Nephron (organoid): ENCODE data around the gene ATXN7L2.
A peak's percentile ranks its signal among the peaks of the same experiment; 100 is the strongest.

ENCODE experiments used
- H3K27ac Mint-ChIP-seq, 3 experiments: 2 replicates each; pipeline ENCODE4 v1.8.0; 2020; ENCODE audit warnings: mixed read lengths in 3 of 3, mild to moderate bottlenecking in 2 of 3, moderate library complexity in 1 of 3
- H3K27me3 Mint-ChIP-seq: 2 replicates; pipeline ENCODE4 v1.8.0; 2021; ENCODE audit warnings: low read depth, mild to moderate bottlenecking, moderate library complexity, mixed read lengths
- H3K36me3 Mint-ChIP-seq: 2 replicates; pipeline ENCODE4 v1.8.0; 2020; ENCODE audit warnings: low read depth, mixed read lengths
- H3K4me1 Mint-ChIP-seq: 2 replicates; pipeline ENCODE4 v1.8.0; 2020; ENCODE audit warnings: mixed read lengths
- H3K4me3 Mint-ChIP-seq, 3 experiments: 2 replicates each; pipeline ENCODE4 v1.8.0; 2020; ENCODE audit warnings: mild to moderate bottlenecking in 3 of 3, mixed read lengths in 3 of 3, moderate library complexity in 2 of 3
- H3K9me3 Mint-ChIP-seq: 2 replicates; pipeline ENCODE4 v1.8.0; 2020; ENCODE audit warnings: mixed read lengths
- TF ChIP-seq, protein P1 (sequence below), 3 experiments: fragments of 200-600 bp; sonication (generic); IDR thresholded peaks; one replicate each; pipeline ENCODE4 v1.5.0; 2021; ENCODE audit warnings: antibody characterized with exemption in 3 of 3; ENCODE audit not compliant: unreplicated experiment in 3 of 3

ATXN7L2 gene, protein sequence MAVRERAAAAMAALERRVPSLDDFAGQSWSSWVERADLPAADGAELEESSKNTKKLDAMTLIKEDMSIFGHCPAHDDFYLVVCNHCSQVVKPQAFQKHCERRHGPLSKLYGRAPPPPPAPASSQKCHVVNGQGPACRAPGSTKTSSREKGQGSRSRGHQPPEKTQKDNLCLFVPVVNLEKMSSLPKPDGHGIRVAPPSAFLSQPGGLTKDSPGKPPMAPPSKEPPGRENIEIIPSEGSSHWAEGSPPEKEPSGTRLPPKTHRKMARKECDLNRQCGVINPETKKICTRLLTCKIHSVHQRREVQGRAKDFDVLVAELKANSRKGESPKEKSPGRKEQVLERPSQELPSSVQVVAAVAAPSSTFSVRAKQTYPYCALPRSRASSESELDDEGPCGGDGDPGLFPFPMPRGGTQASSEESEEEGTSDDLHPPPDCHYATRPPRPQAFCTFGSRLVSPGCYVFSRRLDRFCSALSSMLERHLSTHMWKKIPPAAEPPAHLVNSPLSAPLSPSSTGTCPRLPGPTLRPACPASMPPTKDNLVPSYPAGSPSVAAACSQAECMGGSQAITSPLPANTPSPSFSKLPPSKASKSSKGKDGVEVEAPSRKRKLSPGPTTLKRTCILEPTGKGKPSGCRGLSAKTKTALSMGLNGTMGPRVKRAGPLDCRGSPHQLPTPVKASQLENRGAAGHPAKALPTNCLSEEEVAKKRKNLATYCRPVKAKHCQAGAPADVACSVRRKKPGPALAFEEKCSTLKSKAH

DNA sequence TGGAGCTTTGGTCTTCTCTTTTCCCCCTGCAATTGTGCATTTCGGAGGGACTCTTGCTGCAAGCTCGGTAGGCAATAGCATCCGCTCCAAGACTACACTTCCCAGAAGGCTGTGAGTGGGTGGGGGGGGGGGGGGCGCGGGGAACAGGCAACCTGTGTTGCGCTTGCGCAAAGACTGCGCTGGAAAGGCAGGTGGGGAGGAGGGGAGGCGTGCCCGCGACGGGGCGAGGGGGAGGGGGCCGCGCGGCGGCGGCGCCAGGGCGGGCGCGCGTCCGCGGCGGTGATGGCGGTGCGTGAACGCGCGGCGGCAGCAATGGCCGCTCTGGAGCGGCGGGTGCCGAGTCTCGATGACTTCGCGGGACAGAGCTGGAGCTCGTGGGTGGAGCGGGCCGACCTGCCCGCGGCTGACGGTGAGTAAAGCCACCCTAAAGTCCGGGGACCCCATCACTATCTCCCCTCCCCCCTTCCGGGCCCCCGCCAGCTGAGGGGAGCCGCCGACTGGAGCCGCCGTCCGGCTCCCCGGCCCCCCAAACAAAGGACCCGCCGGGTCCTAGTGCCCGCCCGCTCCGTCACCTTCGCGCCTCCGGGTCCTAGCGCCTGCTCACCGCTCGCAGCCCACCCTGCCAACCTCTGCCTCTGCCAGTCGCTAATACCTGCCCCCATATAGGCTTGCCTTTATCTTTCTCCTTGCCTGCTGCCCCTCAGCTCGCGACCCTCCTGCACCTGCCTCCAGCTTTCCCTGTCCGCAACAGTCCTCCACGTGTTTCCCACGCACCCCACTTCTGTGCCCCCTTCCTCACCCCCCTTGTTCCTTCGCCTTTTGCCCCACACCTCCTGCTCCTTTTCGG lies at the start of gene ATXN7L2:
ATXN7L2 (plus strand) TSS at position 234 of the 847 bp plus-strand sequence; CDS start at position 283, 49 bp downstream.
- TF ChIP-seq, protein P1, sequence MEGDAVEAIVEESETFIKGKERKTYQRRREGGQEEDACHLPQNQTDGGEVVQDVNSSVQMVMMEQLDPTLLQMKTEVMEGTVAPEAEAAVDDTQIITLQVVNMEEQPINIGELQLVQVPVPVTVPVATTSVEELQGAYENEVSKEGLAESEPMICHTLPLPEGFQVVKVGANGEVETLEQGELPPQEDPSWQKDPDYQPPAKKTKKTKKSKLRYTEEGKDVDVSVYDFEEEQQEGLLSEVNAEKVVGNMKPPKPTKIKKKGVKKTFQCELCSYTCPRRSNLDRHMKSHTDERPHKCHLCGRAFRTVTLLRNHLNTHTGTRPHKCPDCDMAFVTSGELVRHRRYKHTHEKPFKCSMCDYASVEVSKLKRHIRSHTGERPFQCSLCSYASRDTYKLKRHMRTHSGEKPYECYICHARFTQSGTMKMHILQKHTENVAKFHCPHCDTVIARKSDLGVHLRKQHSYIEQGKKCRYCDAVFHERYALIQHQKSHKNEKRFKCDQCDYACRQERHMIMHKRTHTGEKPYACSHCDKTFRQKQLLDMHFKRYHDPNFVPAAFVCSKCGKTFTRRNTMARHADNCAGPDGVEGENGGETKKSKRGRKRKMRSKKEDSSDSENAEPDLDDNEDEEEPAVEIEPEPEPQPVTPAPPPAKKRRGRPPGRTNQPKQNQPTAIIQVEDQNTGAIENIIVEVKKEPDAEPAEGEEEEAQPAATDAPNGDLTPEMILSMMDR (IDR thresholded peaks at IDR 0.05; ENCODE audit: unreplicated experiment in 3 of 3) = no peak
- no peaks in the 10 kb centered on the region for H3K9me3 Mint-ChIP-seq
- H3K4me3 Mint-ChIP-seq = peak within 1 kb of the TSS; percentile 92 to 98 (median 94)
- H3K4me1 Mint-ChIP-seq = peaks cover 25% of the 10 kb centered on the region
- H3K36me3 Mint-ChIP-seq = peaks cover 15% of the 10 kb centered on the region
- H3K27ac Mint-ChIP-seq = peak within 1 kb of the TSS; percentile 87 to 97 (median 90)
- peaks cover 29% of the 10 kb centered on the region for H3K27me3 Mint-ChIP-seq

DNA sequence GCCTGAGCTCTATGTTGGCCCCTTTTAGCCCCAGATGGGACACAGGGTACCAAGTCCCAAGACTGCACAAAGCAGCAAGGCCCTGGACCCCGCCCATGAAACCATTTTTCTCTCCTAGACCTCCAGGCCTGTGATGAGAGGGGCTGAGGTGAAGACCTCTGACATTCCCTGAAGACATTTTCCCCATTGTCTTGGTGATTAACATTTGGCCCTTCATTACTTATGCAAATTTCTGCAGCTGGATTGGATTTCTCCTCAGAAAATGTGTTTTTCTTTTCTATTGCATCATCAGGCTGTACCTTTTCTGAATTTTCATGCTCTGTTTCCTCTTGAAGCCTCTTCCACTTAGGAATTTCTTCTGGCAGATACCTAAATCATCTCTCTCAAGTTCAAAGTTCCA lies 49.2 kb upstream of the ATXN7L2 start:
- Mint-ChIP-seq H3K36me3 (no peaks in the 10 kb centered on the region), H3K4me1 (no peaks in the 10 kb centered on the region), H3K27ac (no peak overlapping the region), H3K27me3 (no peaks in the 10 kb centered on the region), H3K4me3 (no peak overlapping the region), H3K9me3 (peaks cover 8% of the 10 kb centered on the region)
- TF ChIP-seq, protein P1 (IDR thresholded peaks at IDR 0.05; ENCODE audit: unreplicated experiment in 3 of 3) = no peak

DNA sequence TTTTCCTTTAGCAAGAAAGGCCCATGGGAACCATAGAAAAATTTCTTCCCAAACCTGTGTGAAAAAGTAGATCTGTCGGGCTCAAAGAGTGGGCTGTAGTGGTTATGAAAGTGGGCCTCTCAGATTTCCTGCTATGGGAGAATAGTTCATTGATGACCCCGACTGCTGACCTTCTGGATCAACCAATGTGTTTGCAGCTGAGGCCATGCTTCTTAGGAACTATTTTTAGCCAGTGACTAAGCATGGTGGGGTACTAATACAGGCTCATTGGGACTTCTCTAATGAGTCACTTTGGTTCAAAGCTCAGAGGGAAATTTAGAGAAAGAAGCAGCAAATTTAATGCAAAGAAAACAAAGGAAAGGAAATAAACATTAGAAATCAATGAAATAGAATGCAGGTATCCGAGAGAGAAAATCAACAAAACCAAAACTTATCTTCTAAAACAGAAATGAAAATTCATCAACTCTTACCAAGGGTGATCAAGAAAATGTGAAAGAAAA lies 44.9 kb upstream of the ATXN7L2 start:
- no peaks in the 10 kb centered on the region for H3K4me1 Mint-ChIP-seq
- no peaks in the 10 kb centered on the region for H3K36me3 Mint-ChIP-seq
- peaks cover 6% of the 10 kb centered on the region for H3K9me3 Mint-ChIP-seq
- no peak overlapping the region for H3K27ac Mint-ChIP-seq
- H3K27me3 Mint-ChIP-seq = no peaks in the 10 kb centered on the region
- H3K4me3 Mint-ChIP-seq = no peak overlapping the region
- TF ChIP-seq, protein P1 (IDR thresholded peaks at IDR 0.05; ENCODE audit: unreplicated experiment in 3 of 3) = no peak

DNA sequence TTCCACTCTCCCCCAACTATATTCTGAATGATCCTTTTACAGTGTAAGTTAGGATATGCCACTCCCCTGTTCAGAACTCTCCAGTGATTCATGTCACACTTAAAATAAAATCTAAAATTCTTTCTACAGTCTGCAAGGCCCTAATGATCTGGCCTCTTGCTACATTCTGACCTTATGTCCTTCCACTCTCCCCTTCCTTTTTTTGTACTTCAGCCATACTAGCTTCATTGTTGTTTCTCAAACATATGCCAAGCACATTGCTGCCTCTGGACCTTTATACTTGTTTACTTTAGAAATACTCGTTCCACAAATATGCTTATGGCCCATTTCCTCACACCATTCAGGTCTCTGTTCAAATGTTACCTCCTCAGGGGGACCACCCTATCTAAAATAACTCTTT lies 42.6 kb upstream of the ATXN7L2 start:
- no peak overlapping the region for H3K27ac Mint-ChIP-seq
- TF ChIP-seq, protein P1 (IDR thresholded peaks at IDR 0.05; ENCODE audit: unreplicated experiment in 3 of 3) = no peak
- H3K36me3 Mint-ChIP-seq = no peaks in the 10 kb centered on the region
- no peaks in the 10 kb centered on the region for H3K9me3 Mint-ChIP-seq
- no peak overlapping the region for H3K4me3 Mint-ChIP-seq
- H3K4me1 Mint-ChIP-seq = no peaks in the 10 kb centered on the region
- H3K27me3 Mint-ChIP-seq = peaks cover 5% of the 10 kb centered on the region

DNA sequence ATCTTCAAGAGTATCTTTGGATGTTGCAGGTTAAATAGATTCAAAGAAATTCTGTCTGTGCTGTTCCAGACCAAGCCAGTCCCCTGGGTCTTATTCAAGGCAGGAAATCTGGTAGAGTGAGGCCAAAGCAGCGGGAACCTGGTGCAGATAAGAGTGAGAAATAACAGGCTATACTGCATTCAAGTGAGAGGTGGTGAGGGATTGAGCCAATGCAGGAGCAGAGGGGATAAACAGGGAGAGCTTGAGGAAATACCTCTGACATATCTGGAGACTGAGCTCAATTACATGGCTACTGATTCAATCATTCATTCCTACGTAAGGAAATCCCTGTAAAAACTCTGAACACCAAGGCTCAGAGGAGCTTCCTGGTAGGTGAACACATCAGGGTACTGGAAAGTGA lies 40.2 kb upstream of the ATXN7L2 start:
- H3K9me3 Mint-ChIP-seq = no peaks in the 10 kb centered on the region
- no peaks in the 10 kb centered on the region for H3K36me3 Mint-ChIP-seq

More for the DNA sequence above, 40.2 kb upstream of the ATXN7L2 start:
- Mint-ChIP-seq H3K4me1 (no peaks in the 10 kb centered on the region), H3K4me3 (no peak overlapping the region), H3K27me3 (peaks cover 22% of the 10 kb centered on the region), H3K27ac (no peak overlapping the region)
- TF ChIP-seq, protein P1 (IDR thresholded peaks at IDR 0.05; ENCODE audit: unreplicated experiment in 3 of 3) = no peak
